ENCODE results near the gene KCTD1.

Gene KCTD1

GRCh38 chr18:26479681-26480079 lies 68.7 kb downstream of the KCTD1 start:
- no peak for DNase-seq

- no peak for DNase-seq
These were observed 69.2 kb downstream of the KCTD1 start for GRCh38 chr18:26479065-26479680.

GRCh38 chr18:26477828-26478466 lies 70.4 kb downstream of the KCTD1 start:
- no peak for DNase-seq

DNA sequence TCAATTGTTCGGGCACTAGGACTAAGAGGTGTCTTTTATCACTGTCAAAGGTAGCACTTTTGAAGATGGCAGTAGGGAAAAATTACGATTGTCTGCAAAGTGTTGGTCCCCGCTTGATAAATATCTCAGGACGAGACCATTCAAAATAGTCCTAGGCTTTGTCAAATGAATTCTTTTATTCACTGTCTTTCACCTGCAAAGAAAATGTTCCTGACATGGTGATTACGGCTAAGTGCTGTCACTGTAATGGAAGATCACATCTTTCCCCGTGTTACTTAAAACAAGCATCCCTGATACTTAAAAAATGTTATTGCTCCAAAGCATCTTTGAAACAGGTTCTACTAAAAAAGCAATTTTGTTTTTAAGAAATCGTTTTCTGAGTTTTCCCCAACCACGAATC lies 71.7 kb downstream of the KCTD1 start:
- DNase-seq = no peak

- DNase-seq = no peak
These were observed 73.8 kb downstream of the KCTD1 start for GRCh38 chr18:26474542-26474941.

DNA sequence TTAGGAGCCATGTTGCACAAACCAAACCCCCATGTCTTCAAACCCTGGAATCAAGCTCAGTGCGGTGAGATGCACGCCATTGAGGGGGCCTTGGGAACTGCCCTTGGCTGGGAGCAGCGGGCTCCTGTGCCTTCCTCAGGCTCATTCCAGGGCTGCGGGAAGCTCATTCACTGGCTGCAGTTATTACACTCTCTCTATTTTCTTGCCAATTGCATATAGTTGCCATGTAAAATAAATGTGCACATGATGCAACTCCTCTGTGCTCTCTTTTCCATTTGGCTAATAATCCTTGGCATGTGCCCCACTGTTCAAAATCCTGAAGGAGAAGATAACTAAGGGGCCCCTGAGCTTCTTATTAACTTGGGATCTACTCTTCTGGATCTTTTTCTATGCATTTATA lies 74.7 kb downstream of the KCTD1 start:
- no peak for DNase-seq

DNA sequence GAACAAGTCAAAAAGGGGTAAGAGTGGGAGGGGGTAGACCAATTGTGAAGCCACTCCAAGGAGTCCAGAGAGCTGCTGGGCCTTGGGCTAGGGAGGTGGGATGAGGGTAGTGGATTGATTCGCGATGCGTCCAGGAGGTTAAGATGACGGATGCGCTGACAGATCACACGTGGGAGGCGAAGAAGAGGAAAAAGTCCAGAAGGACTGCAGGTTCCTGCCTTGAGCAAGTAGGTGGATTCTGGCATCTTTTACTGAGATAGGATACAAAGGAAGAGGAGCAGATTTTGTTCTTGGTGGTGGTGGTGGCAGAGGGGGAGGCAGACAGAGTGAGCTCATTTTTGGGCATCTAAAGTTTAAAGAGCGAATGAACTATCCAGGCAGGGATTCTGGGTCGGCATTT lies 76.5 kb downstream of the KCTD1 start:
- DNase-seq = no peak

DNA sequence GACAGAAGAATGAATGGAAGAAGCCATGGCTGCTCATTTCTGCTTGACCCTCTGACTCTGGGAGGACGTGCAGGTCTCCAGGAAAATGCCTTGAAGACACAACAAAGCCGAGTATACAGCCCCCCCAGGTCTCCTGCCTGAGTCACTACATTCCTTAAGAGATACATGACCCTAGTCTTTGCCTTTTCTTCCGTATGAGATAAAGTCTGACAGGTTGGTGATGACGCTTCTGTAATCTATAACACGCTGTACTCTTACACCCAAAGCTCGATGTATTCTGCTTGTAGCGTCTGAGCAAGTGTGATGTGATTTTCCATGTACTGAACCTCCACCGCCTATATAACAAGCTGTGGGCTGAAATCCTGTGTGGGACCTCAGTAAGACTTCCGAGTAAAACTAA lies 77.3 kb downstream of the KCTD1 start:
- DNase-seq = no peak

DNA sequence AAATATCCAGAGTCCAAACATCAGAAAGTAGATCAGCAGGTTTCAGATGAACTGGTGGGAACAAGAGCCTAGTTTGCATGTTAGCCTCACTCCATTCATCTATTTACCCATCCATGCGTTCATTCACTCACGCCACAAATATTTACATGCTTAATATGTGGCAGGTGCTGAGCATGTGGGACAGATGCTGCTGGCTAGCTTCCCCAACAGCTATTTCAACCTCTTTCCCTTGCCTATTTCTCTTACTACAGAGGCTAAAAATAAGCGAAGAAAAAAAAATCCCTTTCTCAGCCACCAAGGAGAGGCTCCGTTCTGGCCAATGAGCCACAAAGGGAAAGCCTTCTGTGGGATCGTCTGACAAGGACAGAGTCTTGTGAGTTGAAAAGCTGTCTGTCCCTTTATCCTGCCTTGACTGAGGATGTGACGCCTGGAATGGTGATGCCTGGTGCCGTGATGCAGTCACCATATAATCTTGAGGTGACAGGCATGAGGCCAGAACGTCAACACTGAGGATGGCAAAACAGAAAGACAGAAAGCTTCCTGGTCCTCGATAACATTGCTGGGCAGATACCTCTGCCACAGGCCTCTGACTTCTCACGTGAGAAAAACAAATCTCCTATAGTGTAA lies 78.2 kb downstream of the KCTD1 start:
- DNase-seq = peak; percentile 64

DNA sequence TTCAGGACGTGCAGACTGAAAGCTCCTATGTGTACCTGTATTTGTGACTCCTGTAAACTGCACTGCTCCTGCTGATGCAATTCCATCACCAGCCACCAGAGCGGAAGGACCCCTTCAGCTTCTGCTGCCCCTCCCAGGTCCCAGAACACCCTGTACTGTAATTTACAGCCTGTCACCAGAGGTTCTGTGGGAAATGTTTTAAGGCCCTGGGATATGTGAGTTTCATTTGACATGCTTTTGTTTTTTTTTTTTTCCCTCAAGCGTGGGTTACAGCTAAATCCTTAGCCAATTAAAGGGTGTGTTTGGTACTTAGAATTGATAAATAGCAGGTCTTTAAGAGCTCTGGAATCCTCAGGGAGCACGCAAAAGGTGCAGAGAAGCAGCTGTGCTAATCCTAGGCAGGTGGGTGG lies 79.4 kb downstream of the KCTD1 start:
- peak; percentile 15 for DNase-seq

DNA sequence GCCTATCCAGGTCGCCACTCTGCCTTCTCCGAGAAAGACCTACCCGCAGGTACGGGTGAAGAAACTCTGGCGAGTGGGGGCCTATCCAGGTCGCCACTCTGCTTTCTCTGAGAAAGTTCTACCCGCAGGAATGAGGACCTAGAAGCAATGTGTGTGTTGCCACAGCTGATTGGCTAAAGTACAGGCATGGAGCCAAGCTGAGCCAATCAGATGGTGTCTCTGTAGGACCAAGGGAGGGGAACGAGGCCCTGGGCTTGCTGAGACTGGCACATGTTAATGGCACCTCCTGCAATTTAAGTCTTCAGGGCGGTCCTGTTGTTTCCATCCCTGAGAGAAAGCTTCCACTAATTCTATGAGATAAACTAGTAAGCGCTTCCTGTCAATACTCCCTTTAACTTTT lies 82.3 kb downstream of the KCTD1 start:
- DNase-seq = no peak

DNA sequence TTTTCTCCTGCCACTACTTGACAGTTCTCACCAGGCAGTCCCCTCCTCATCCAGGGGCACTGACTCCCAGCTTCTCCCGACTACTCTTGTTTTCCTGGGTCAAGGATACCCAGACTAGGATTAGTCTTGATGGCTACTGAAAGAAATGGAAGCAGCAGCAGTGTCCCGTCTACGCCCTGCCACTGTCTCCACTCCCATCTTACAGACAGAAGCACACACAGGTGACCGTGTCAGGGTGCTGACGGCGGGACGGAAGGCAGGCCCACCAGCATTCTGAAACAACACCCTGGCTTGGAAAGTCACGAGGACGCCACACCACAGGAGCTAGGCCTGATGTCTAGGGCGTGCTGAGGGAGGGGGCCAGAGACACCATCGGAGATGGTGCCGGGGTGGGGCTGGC lies 82.9 kb downstream of the KCTD1 start:
- no peak for DNase-seq

- DNase-seq = no peak
These were observed 84.0 kb downstream of the KCTD1 start for GRCh38 chr18:26464128-26465011.

GRCh38 chr18:26462355-26462754 lies 86.0 kb downstream of the KCTD1 start:
- no peak for DNase-seq

- DNase-seq = no peak
These were observed 86.9 kb downstream of the KCTD1 start for GRCh38 chr18:26461405-26461804.

- DNase-seq = no peak
These were observed 87.8 kb downstream of the KCTD1 start for GRCh38 chr18:26460449-26461091.

GRCh38 chr18:26459884-26460283 lies 88.5 kb downstream of the KCTD1 start:
- DNase-seq = no peak

GRCh38 chr18:26459340-26459739 lies 89.0 kb downstream of the KCTD1 start:
- DNase-seq = no peak

GRCh38 chr18:26458526-26459232 lies 89.7 kb downstream of the KCTD1 start:
- peak; percentile 12 for DNase-seq

GRCh38 chr18:26457611-26458353 lies 90.6 kb downstream of the KCTD1 start:
- DNase-seq = peak; percentile 87

DNA sequence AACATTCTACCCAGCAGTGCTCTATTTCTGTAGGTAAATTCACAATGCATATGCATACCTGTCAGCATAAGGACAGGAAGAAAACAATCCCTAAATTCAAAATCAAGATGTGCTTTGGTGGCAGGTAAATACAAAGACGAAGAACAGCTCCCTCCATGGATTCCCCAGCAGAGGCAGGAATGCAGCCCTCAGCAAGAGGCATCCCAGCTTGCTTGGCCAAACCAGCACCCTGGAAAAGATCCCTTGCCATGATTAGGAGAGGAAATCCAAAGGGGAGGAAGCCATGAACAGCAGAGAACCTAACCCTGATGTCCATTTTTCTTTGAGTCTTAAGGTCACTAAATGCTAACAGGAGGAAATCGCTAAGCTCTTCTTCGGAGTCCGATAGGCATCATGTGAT lies 91.2 kb downstream of the KCTD1 start:
- DNase-seq = no peak

GRCh38 chr18:26456070-26456491 lies 92.3 kb downstream of the KCTD1 start:
- DNase-seq = no peak

Measured in NCI-H1694 (cell line).